H1 (cell line): ENCODE results near the gene DPT. TPM values are rescaled to one million over a fixed set of nuclear protein-coding genes. Genes with fewer than 3 reads are reported as not detected.

Experiments used
- CTCF ChIA-PET: fragments of 300-600 bp; sonication (Branson Sonifier 250); formaldehyde crosslinking; loops from one replicate; lab custom pipeline; 2021; ENCODE audit not compliant: partially characterized antibody; lab: Charles Lee
- POLR2A ChIA-PET: fragments of 300-600 bp; sonication (Branson Sonifier 250); formaldehyde crosslinking; loops from one replicate; lab custom pipeline; 2021; ENCODE audit warnings: inconsistent platforms; ENCODE audit not compliant: partially characterized antibody; lab: Charles Lee
- DNase-seq, 2 experiments: peaks; one replicate each; pipeline versions ENCODE4 v3.0.0 to v3.0.0-alpha.2; 2010 to 2022; ENCODE audit warnings: low spot score in 2 of 2, low read depth in 1 of 2, mixed read lengths in 1 of 2
- FAIRE-seq: peaks from 2 replicates; lab custom pipeline; 2011; peaks lifted over from hg19 to GRCh38; lab: Jason Lieb, UNC
- H2AFZ ChIP-seq: 2 replicates; pipeline ENCODE4 v1.8.1; 2012; ENCODE audit warnings: low read length, inconsistent platforms
- H2AK5ac ChIP-seq: 2 replicates; pipeline ENCODE4 v1.6.1; 2013; ENCODE audit warnings: low read depth, low read length
- H2BK120ac ChIP-seq: replicated peaks from 2 replicates; pipeline ENCODE3; 2013; ENCODE audit warnings: low read depth, low read length, inconsistent platforms
- H2BK12ac ChIP-seq: 2 replicates; pipeline ENCODE4 v1.6.1; 2013; ENCODE audit warnings: low read depth, low read length
- H2BK15ac ChIP-seq: 2 replicates; pipeline ENCODE4 v1.6.1; 2013; ENCODE audit warnings: low read length
- H2BK20ac ChIP-seq: 2 replicates; pipeline ENCODE4 v1.6.1; 2013; ENCODE audit warnings: low read length
- H2BK5ac ChIP-seq: 2 replicates; pipeline ENCODE4 v1.6.1; 2013; ENCODE audit warnings: low read depth, low read length
- H3K14ac ChIP-seq: 2 replicates; pipeline ENCODE4 v1.6.1; 2013; ENCODE audit warnings: inconsistent platforms; ENCODE audit not compliant: insufficient read length
- H3K18ac ChIP-seq: 2 replicates; pipeline ENCODE4 v1.6.1; 2013; ENCODE audit warnings: low read length; ENCODE audit errors: extremely low read depth
- H3K23ac ChIP-seq: 2 replicates; pipeline ENCODE4 v1.6.1; 2013; ENCODE audit warnings: inconsistent platforms; ENCODE audit not compliant: insufficient read length
- H3K23me2 ChIP-seq: 2 replicates; pipeline ENCODE4 v1.6.1; 2013; ENCODE audit warnings: low read depth, low read length
- H3K27ac ChIP-seq: 2 replicates; pipeline ENCODE4 v1.6.1; 2011; ENCODE audit warnings: low read depth, low read length, inconsistent platforms
- H3K27me3 ChIP-seq, 4 experiments: replicated peaks in 1 of 4; 1 replicate in 1 of 4; 2 replicates in 3 of 4; pipeline versions ENCODE4 v1.6.1 to v1.8.1; 2011 to 2013; ENCODE audit warnings: low read length in 3 of 4, mild to moderate bottlenecking in 3 of 4, inconsistent platforms in 2 of 4, mixed read lengths in 2 of 4, moderate library complexity in 1 of 4; ENCODE audit not compliant: control insufficient read depth in 3 of 4, insufficient read depth in 3 of 4; ENCODE audit errors: extremely low read depth in 1 of 4
- H3K36me3 ChIP-seq, 4 experiments: 2 replicates each; pipeline versions ENCODE4 v1.6.1 to v1.8.1; 2011 to 2013; ENCODE audit warnings: mild to moderate bottlenecking in 4 of 4, low read length in 3 of 4, moderate library complexity in 2 of 4, control low read depth in 1 of 4, inconsistent platforms in 1 of 4; ENCODE audit not compliant: insufficient read depth in 4 of 4, control insufficient read depth in 2 of 4
- H3K4ac ChIP-seq: replicated peaks from 2 replicates; pipeline ENCODE3; 2013; ENCODE audit warnings: low read length, low read depth, mixed read lengths, inconsistent platforms; ENCODE audit not compliant: insufficient read length
- H3K4me1 ChIP-seq, 4 experiments: replicated peaks in 1 of 4; 1 replicate in 1 of 4; 2 replicates in 3 of 4; pipeline versions ENCODE4 v1.6.1 to v1.8.1; 2011 to 2013; ENCODE audit warnings: low read length in 3 of 4, inconsistent platforms in 2 of 4, mixed read lengths in 1 of 4; ENCODE audit not compliant: insufficient read depth in 4 of 4, control insufficient read depth in 3 of 4
- H3K4me2 ChIP-seq, 2 experiments: 2 replicates each; pipeline versions ENCODE4 v1.6.1 to v1.8.1; 2011 to 2013; ENCODE audit warnings: low read depth in 2 of 2, low read length in 2 of 2, control low read depth in 1 of 2, inconsistent platforms in 1 of 2, mild to moderate bottlenecking in 1 of 2; ENCODE audit not compliant: insufficient read depth in 1 of 2
- H3K4me3 ChIP-seq, 4 experiments: fragments of 200-600, 300-600 bp in 1 of 4; sonication (generic), shearing (Covaris generic), sonication (Bioruptor Twin) in 1 of 4; 2 replicates each; pipeline versions ENCODE4 v1.5.1 to v1.8.1; 2011 to 2016; ENCODE audit warnings: low read length in 4 of 4, low read depth in 3 of 4, control low read depth in 2 of 4, inconsistent platforms in 2 of 4, mild to moderate bottlenecking in 2 of 4, mixed read lengths in 1 of 4, moderate library complexity in 1 of 4; ENCODE audit not compliant: insufficient read depth in 2 of 4; ENCODE audit errors: extremely low read depth in 1 of 4
- H3K56ac ChIP-seq: replicated peaks from 2 replicates; pipeline ENCODE3; 2013; ENCODE audit warnings: low read depth, mild to moderate bottlenecking, mixed read lengths, low read length, inconsistent platforms; ENCODE audit not compliant: insufficient read length
- H3K79me1 ChIP-seq: 2 replicates; pipeline ENCODE4 v1.6.1; 2013; ENCODE audit warnings: low read depth, low read length, control low read depth
- H3K79me2 ChIP-seq, 2 experiments: 2 replicates each; pipeline versions ENCODE4 v1.6.1 to v1.8.1; 2012 to 2013; ENCODE audit warnings: low read length in 2 of 2, mild to moderate bottlenecking in 2 of 2, inconsistent platforms in 1 of 2; ENCODE audit not compliant: insufficient read depth in 2 of 2, control insufficient read depth in 1 of 2
- H3K9ac ChIP-seq, 4 experiments: replicated peaks in 1 of 4; 1 replicate in 1 of 4; 2 replicates in 3 of 4; pipeline versions ENCODE4 v1.6.1 to v1.8.1; 2011 to 2013; ENCODE audit warnings: low read depth in 3 of 4, low read length in 3 of 4, control low read depth in 2 of 4, mild to moderate bottlenecking in 2 of 4, moderate library complexity in 2 of 4, inconsistent platforms in 1 of 4; ENCODE audit errors: extremely low read depth in 1 of 4
- H3K9me3 ChIP-seq, 2 experiments: 2 replicates each; pipeline versions ENCODE4 v1.6.1 to v1.8.1; 2012 to 2013; ENCODE audit warnings: mild to moderate bottlenecking in 2 of 2, moderate library complexity in 2 of 2, control low read depth in 1 of 2, inconsistent platforms in 1 of 2, low read depth in 1 of 2, low read length in 1 of 2, mixed read lengths in 1 of 2; ENCODE audit not compliant: insufficient read depth in 2 of 2
- H4K20me1 ChIP-seq, 2 experiments: replicated peaks in 1 of 2; 2 replicates each; pipeline versions ENCODE3 to v1.8.1; 2011 to 2013; ENCODE audit warnings: inconsistent platforms in 2 of 2, low read length in 2 of 2, mild to moderate bottlenecking in 1 of 2; ENCODE audit not compliant: insufficient read depth in 2 of 2, control insufficient read depth in 1 of 2
- H4K5ac ChIP-seq: 2 replicates; pipeline ENCODE4 v1.6.1; 2013; ENCODE audit warnings: low read length, low read depth, mixed read lengths, inconsistent platforms; ENCODE audit not compliant: insufficient read length
- H4K8ac ChIP-seq: 2 replicates; pipeline ENCODE4 v1.8.0; 2013; ENCODE audit warnings: mild to moderate bottlenecking, moderate library complexity, low read length, inconsistent platforms; ENCODE audit not compliant: insufficient read depth; ENCODE audit errors: extremely low read depth
- H4K91ac ChIP-seq: replicated peaks from 2 replicates; pipeline ENCODE3; 2013; ENCODE audit warnings: low read length, mixed read lengths, inconsistent platforms; ENCODE audit not compliant: insufficient read length
- ASH2L ChIP-seq: fragments of 200-600, 300-600 bp; sonication (generic); IDR thresholded peaks from one replicate; pipeline ENCODE4 v1.7.1; 2017; ENCODE audit warnings: low read length
- ATF2 ChIP-seq: IDR thresholded peaks from 2 replicates; pipeline ENCODE4 v1.6.1; 2012; ENCODE audit warnings: low read length, inconsistent platforms
- EGR1 ChIP-seq: IDR thresholded peaks from 2 replicates; pipeline ENCODE4 v1.6.1; 2011; ENCODE audit warnings: low read depth, low read length, borderline replicate concordance
- JUND ChIP-seq: IDR thresholded peaks from 2 replicates; pipeline ENCODE4 v1.6.1; 2011; ENCODE audit warnings: mild to moderate bottlenecking, improper control_type of control experiment, low read length
- POU5F1 ChIP-seq: IDR thresholded peaks from 2 replicates; pipeline ENCODE4 v1.6.1; 2011; ENCODE audit warnings: low read depth, mild to moderate bottlenecking, low read length, moderate library complexity
- RNF2 ChIP-seq: fragments of 200-900, 300-1000 bp; sonication (generic); IDR thresholded peaks from 2 replicates; pipeline ENCODE4 v1.7.1; 2016; ENCODE audit warnings: borderline replicate concordance, low read depth, mild to moderate bottlenecking, antibody characterized with exemption, low read length; ENCODE audit not compliant: poor library complexity, severe bottlenecking; ENCODE audit errors: missing control alignments
- SAP30 ChIP-seq: fragments of 300-600 bp; sonication (generic); IDR thresholded peaks from 2 replicates; pipeline ENCODE4 v1.7.1; 2012; ENCODE audit warnings: low read length, moderate library complexity, mild to moderate bottlenecking, inconsistent platforms; ENCODE audit not compliant: insufficient read depth, insufficient replicate concordance
- WGBS, 2 experiments: shearing (Covaris generic) in 1 of 2; methylation state at CpG; one replicate each; pipeline versions ENCODE4 v1.1.6 to v1.1.7; 2013 to 2015; ENCODE audit warnings: low lambda C conversion rate in 2 of 2, mixed read lengths in 2 of 2, inconsistent platforms in 1 of 2, low coverage in 1 of 2, missing lambda C conversion rate in 1 of 2; ENCODE audit not compliant: insufficient replicate concordance in 2 of 2, insufficient coverage in 1 of 2, insufficient read length in 1 of 2; ENCODE audit errors: extremely low coverage in 1 of 2, missing lambda C conversion rate in 1 of 2; 5-methylcytosine and 5-hydroxymethylcytosine counted together
- polyA plus RNA-seq, 7 experiments: library from polyadenylated mRNA; depleted of rRNA in 3 of 7; stranded (reverse) in 5 of 7; unstranded in 2 of 7; fragments of >200 nt in 5 of 7; fragments of 200-250 nt in 2 of 7; gene quantifications; 1 replicate in 5 of 7; 2 replicates in 1 of 7; 4 replicates in 1 of 7; pipeline versions ENCODE4 v1.2.1 to v1.2.3, GENCODE V29; 2011 to 2013; ENCODE audit warnings: missing spikeins in 2 of 7, mixed read lengths in 2 of 7
- total RNA-seq: library from RNA; stranded (reverse); fragmentation: NEBNext Ultra II Directional; extraction: Animal tissue kit (Norgen Biotek cat#: 25700); gene quantifications from 2 replicates; pipeline ENCODE4 v1.2.1, GENCODE V29; 2021

The DPT gene
- total and polyA plus RNA-seq, 2 of the 8 experiments (the other 6 are each of a cell fraction or from before 2014, with no cell fraction given): not detected

DNA sequence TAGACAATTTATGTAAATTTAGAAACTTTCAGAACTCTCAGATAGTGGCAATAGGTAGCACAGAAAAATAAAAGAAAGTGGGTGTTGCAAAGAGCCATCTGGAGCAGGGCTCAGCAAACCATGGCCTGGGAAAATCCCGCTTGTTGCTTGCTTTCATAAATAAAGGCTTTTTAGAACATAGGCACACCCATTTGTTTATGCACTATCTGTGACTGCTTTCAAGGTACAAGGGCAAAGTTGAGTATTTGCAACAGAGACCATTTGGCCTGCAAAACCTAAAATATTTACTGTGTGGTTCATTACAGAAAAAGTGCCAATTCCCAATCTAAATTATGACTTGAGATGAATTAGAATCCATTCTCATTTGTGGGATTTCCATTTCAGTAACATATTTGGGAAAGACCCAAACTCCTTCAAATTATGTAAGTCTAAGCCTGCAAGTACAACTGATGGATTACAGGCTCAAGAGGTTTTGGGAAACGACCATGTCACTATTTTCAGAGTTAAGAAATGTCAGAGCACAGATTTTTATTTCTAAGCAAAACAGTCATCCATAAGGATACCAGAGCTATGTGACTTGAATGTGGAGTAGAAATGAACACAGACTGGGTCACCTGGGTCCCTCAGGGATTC is 43.5 kb upstream of the DPT start:
- no peak overlapping the region for H3K27ac ChIP-seq
- ChIA-PET POLR2A (no interaction called here), CTCF (no interaction called here)
- 88% methylated on average over 2 of the region's 2 CpGs; no CpG with 5 or more reads in 1 of the 2 experiments for WGBS, 2 experiments
- no peaks in the 10 kb centered on the region for H3K4me1 ChIP-seq
- no peak overlapping the region for H4K8ac ChIP-seq
- H4K91ac ChIP-seq: no peak overlapping the region
- DNase-seq: no peak
- H3K4ac ChIP-seq: no peak overlapping the region
- no peaks in the 10 kb centered on the region for H3K79me2 ChIP-seq
- no peaks in the 10 kb centered on the region for H4K20me1 ChIP-seq
- no peaks in the 10 kb centered on the region for H3K79me1 ChIP-seq
- H3K18ac ChIP-seq: no peak overlapping the region
- no peak overlapping the region for H2BK120ac ChIP-seq
- H3K56ac ChIP-seq: no peak overlapping the region
- no peak overlapping the region for H2BK20ac ChIP-seq
- no peak overlapping the region for H3K14ac ChIP-seq
- no peaks in the 10 kb centered on the region for H3K27me3 ChIP-seq
- no peak for FAIRE-seq
- H4K5ac ChIP-seq: no peak overlapping the region
- no peak overlapping the region for H2BK12ac ChIP-seq
- H3K4me3 ChIP-seq: no peak overlapping the region
- no peak overlapping the region for H2BK15ac ChIP-seq
- H3K23me2 ChIP-seq: no peaks in the 10 kb centered on the region; the same call in 1 of the 2 replicates
- no peak overlapping the region for H3K9ac ChIP-seq
- no peaks in the 10 kb centered on the region for H3K9me3 ChIP-seq
- no peak overlapping the region for H3K23ac ChIP-seq
- no peaks in the 10 kb centered on the region for H3K36me3 ChIP-seq
- H2AFZ ChIP-seq: no peak overlapping the region; the same call in 1 of the 2 replicates
- no peak overlapping the region for H2AK5ac ChIP-seq
- H2BK5ac ChIP-seq: no peak overlapping the region
- no peak overlapping the region for H3K4me2 ChIP-seq
- TF ChIP-seq RNF2 (no peak), SAP30 (no peak), EGR1 (no peak), ATF2 (no peak), POU5F1 (no peak), JUND (no peak), ASH2L (no peak)
